Stomach smooth muscle (tissue), 2 donors: ENCODE measurements around the gene KIF5C.

Source experiments
- H3K27ac ChIP-seq: one replicate; pipeline ENCODE4 v1.7.0; 2013; ENCODE audit warnings: mild to moderate bottlenecking, low read length, inconsistent platforms
- H3K27me3 ChIP-seq, 2 donors: one replicate each; pipeline ENCODE4 v1.7.0; 2013; ENCODE audit warnings: low read length in 2 of 2; ENCODE audit not compliant: insufficient read depth in 2 of 2, control insufficient read depth in 1 of 2
- H3K36me3 ChIP-seq, 2 donors: one replicate each; pipeline ENCODE4 v1.7.0; 2013; ENCODE audit warnings: low read length in 2 of 2; ENCODE audit not compliant: control insufficient read depth in 2 of 2, insufficient read depth in 2 of 2
- H3K4me1 ChIP-seq: one replicate; pipeline ENCODE4 v1.7.0; 2013; ENCODE audit warnings: low read length; ENCODE audit not compliant: control insufficient read depth, insufficient read depth
- H3K4me3 ChIP-seq, 2 donors: one replicate each; pipeline ENCODE4 v1.7.0; 2013; ENCODE audit warnings: low read length in 2 of 2
- H3K9ac ChIP-seq, 2 donors: one replicate each; pipeline ENCODE4 v1.7.0; 2013; ENCODE audit warnings: low read length in 2 of 2, mild to moderate bottlenecking in 1 of 2
- H3K9me3 ChIP-seq, 2 donors: one replicate each; pipeline ENCODE4 v1.7.0; 2013; ENCODE audit warnings: low read length in 2 of 2; ENCODE audit not compliant: control insufficient read depth in 2 of 2
- donor health status: healthy.
- donor health status: Pancreatic carcinoma.

Gene KIF5C

GRCh38 chr2:148885988-148886387, 11.0 kb downstream of the KIF5C start:
- Histone ChIP-seq H3K9me3 (no peaks in the 10 kb centered on the region), H3K36me3 (no peaks in the 10 kb centered on the region), H3K4me3 (no peak overlapping the region), H3K27ac (no peak overlapping the region), H3K9ac (no peak overlapping the region), H3K4me1 (peaks cover 5% of the 10 kb centered on the region), H3K27me3 (peaks cover 12 to 18% of the 10 kb centered on the region in 2 donors)

DNA sequence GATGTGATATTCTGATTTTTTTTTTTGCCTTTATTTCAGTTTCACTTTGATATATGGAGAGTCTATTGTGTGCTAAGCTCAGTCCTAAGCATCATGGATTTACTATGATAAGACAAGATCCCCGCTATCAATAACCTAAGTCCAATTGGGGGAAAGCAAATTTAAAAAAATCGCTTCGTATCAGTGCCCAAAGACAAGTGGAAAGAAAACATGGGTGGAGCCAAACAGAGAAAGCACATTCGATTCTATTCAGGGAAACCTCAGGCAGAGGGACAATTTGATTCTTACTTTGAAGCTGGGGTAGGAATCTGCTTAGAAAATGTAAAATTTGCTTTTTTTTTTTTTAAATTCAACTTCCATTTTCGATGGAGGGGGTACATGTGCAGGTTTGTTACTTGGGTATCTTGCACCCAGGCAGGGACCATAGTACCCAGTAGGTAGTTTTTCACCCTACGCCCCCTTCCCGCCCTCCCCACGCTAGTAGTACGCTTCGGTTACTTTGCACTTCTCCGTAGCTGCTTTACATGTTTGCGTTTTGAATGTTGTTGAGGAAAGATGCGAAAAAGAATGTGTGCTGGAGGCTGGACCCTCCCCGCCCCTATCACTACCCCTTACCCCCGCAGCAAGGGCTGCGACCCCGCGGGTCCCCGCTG, 12.4 kb downstream of the KIF5C start:
- H3K27me3 ChIP-seq, result peaks cover 10 to 18% of the 10 kb centered on the region in 2 donors
- H3K9me3 ChIP-seq, result peaks cover 0 to 4% of the 10 kb centered on the region in 2 donors
- peak overlapping the region; percentile 43 to 55 for H3K4me3 ChIP-seq
- H3K36me3 ChIP-seq, result no peaks in the 10 kb centered on the region
- H3K27ac ChIP-seq, result no peak overlapping the region
- H3K9ac ChIP-seq, result peak overlapping the region in 1 of 2 donors; percentile 9
- H3K4me1 ChIP-seq, result peaks cover 5% of the 10 kb centered on the region

- peak overlapping the region; percentile 43 to 55 for H3K4me3 ChIP-seq
- no peaks in the 10 kb centered on the region for H3K36me3 ChIP-seq
- H3K9me3 ChIP-seq, result peaks cover 0 to 5% of the 10 kb centered on the region in 2 donors
- peaks cover 7 to 18% of the 10 kb centered on the region in 2 donors for H3K27me3 ChIP-seq
- no peak overlapping the region for H3K9ac ChIP-seq
- H3K27ac ChIP-seq, result no peak overlapping the region
- H3K4me1 ChIP-seq, result peaks cover 5% of the 10 kb centered on the region
Observed at GRCh38 chr2:148888003-148888501, 13.0 kb downstream of the KIF5C start.

- H3K4me3 ChIP-seq, result no peak overlapping the region
- peaks cover 7 to 18% of the 10 kb centered on the region in 2 donors for H3K27me3 ChIP-seq
- no peaks in the 10 kb centered on the region for H3K36me3 ChIP-seq
- H3K27ac ChIP-seq, result no peak overlapping the region
- no peak overlapping the region for H3K9ac ChIP-seq
- peaks cover 0 to 8% of the 10 kb centered on the region in 2 donors for H3K9me3 ChIP-seq
- H3K4me1 ChIP-seq, result peaks cover 5% of the 10 kb centered on the region
Observed at GRCh38 chr2:148888986-148889385, 14.0 kb downstream of the KIF5C start.

- peaks cover 0 to 8% of the 10 kb centered on the region in 2 donors for H3K9me3 ChIP-seq
- no peak overlapping the region for H3K4me3 ChIP-seq
- no peak overlapping the region for H3K9ac ChIP-seq
- no peaks in the 10 kb centered on the region for H3K36me3 ChIP-seq
- H3K4me1 ChIP-seq, result no peaks in the 10 kb centered on the region
- H3K27ac ChIP-seq, result no peak overlapping the region
- peaks cover 0 to 5% of the 10 kb centered on the region in 2 donors for H3K27me3 ChIP-seq
Observed at GRCh38 chr2:148893906-148894305, 18.9 kb downstream of the KIF5C start.

DNA sequence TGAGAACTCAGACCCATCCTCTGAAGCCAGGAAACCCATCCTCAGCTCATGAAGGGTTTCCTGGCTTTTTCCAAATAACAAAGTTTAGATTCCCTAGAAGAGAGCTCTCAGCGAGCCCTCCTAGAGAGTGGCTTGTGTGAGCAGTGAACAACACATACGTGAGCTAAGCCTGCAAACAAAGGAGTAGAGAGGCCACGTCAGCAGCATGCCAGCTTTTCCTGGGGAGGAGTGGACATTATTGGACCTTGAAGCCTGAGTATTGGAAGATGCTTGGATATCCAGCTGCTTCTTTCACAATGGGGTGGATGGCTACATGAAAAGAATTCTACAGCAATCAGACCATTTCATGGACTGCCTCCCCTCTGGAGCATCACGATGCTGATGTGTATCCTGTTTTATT, 21.1 kb downstream of the KIF5C start:
- peaks cover 0 to 8% of the 10 kb centered on the region in 2 donors for H3K9me3 ChIP-seq
- H3K4me3 ChIP-seq, result no peak overlapping the region
- H3K27me3 ChIP-seq, result no peaks in the 10 kb centered on the region
- H3K9ac ChIP-seq, result no peak overlapping the region
- no peaks in the 10 kb centered on the region for H3K36me3 ChIP-seq
- H3K27ac ChIP-seq, result no peak overlapping the region
- no peaks in the 10 kb centered on the region for H3K4me1 ChIP-seq

- Histone ChIP-seq H3K4me1 (no peaks in the 10 kb centered on the region), H3K27ac (no peak overlapping the region), H3K36me3 (no peaks in the 10 kb centered on the region), H3K9ac (no peak overlapping the region), H3K9me3 (no peaks in the 10 kb centered on the region), H3K4me3 (no peak overlapping the region), H3K27me3 (no peaks in the 10 kb centered on the region)
Observed at GRCh38 chr2:148899638-148900318, 24.8 kb downstream of the KIF5C start.

- H3K27me3 ChIP-seq, result no peaks in the 10 kb centered on the region
- no peak overlapping the region for H3K4me3 ChIP-seq
- H3K36me3 ChIP-seq, result no peaks in the 10 kb centered on the region
- no peaks in the 10 kb centered on the region for H3K4me1 ChIP-seq
- no peaks in the 10 kb centered on the region for H3K9me3 ChIP-seq
- no peak overlapping the region for H3K27ac ChIP-seq
- no peak overlapping the region for H3K9ac ChIP-seq
Observed at GRCh38 chr2:148900350-148900837, 25.4 kb downstream of the KIF5C start.

DNA sequence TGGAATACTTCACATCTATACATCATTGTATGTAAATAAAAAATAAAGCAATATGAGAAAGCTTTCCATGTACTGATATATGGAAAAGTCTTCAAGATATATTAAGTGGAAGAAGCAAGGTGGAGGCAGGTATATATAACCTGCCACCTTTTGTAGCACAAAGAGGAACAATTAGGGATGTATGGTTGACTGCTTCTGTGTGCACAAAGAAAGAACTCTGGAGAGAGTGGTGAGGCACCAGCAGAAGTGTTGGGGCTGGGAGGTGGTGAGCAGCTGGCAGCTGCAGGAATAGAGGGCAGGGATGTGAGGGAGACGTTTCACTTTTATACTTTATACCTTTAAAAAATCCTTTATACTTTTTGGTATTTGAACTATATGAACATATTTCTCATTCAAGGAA, 26.1 kb downstream of the KIF5C start:
- Histone ChIP-seq H3K4me1 (no peaks in the 10 kb centered on the region), H3K36me3 (no peaks in the 10 kb centered on the region), H3K27me3 (no peaks in the 10 kb centered on the region), H3K9ac (no peak overlapping the region), H3K9me3 (no peaks in the 10 kb centered on the region), H3K27ac (no peak overlapping the region), H3K4me3 (no peak overlapping the region)

DNA sequence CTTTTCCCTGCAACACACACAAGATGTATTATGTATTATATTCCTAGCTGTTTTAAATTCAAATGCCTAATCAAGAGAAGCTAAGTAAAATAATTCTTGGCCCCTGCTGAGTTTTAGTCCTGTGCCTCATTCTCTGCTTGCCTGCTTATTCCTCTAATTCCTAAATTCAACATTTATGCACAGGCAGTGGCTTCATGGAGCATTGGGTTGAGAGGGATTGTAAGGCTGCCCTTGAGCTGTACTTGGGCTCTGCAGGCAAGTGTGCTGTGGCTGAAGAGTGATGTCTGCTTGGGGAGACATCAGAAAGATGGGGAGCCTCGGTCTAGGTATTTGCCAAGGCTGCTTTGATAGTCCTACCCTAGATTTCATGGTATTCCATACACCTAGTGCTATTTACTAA, 27.8 kb downstream of the KIF5C start:
- H3K4me1 ChIP-seq, result no peaks in the 10 kb centered on the region
- no peaks in the 10 kb centered on the region for H3K36me3 ChIP-seq
- no peak overlapping the region for H3K4me3 ChIP-seq
- H3K9me3 ChIP-seq, result no peaks in the 10 kb centered on the region
- peaks cover 0 to 2% of the 10 kb centered on the region in 2 donors for H3K27me3 ChIP-seq
- no peak overlapping the region for H3K9ac ChIP-seq
- no peak overlapping the region for H3K27ac ChIP-seq

DNA sequence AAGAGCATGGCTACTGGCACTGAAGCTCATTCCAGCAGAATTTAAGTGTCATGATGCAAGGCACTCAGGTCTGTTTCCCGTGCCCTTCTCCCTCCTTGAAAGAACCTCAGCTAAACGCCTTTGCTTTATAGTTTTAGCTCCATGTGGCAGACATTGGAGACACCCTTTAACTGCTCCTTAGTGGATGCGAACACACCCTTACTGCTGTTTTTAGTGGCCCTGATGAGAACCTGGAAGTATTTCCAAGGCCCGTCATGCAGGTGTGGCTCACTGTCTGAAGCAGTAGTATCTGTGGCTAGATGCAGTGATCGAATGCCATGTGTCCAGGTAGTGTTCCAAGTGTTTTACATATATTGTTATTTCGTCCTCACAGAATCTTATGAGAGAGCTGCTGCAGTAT, 28.3 kb downstream of the KIF5C start:
- Histone ChIP-seq H3K9me3 (no peaks in the 10 kb centered on the region), H3K36me3 (no peaks in the 10 kb centered on the region), H3K9ac (no peak overlapping the region), H3K27ac (no peak overlapping the region), H3K4me3 (no peak overlapping the region), H3K27me3 (peaks cover 0 to 2% of the 10 kb centered on the region in 2 donors), H3K4me1 (no peaks in the 10 kb centered on the region)
